DOHH2 (cell line): ENCODE data around the gene ATP6V0E1.

Experiments used
- EZH2phosphoT487 ChIP-seq: fragments of 200-600 bp; sonication (generic); IDR thresholded peaks from 2 replicates; pipeline ENCODE4 v1.6.1; 2017; ENCODE audit warnings: borderline replicate concordance, mild to moderate bottlenecking, antibody characterized with exemption, low read length, moderate library complexity, mixed read lengths
- TF ChIP-seq, protein P1 (sequence below): fragments of 200-600 bp; sonication (generic); IDR thresholded peaks from one replicate; pipeline ENCODE4 v1.5.1; 2014; ENCODE audit warnings: antibody characterized with exemption, mild to moderate bottlenecking, low read depth, low read length; ENCODE audit not compliant: poor library complexity, severe bottlenecking

DNA sequence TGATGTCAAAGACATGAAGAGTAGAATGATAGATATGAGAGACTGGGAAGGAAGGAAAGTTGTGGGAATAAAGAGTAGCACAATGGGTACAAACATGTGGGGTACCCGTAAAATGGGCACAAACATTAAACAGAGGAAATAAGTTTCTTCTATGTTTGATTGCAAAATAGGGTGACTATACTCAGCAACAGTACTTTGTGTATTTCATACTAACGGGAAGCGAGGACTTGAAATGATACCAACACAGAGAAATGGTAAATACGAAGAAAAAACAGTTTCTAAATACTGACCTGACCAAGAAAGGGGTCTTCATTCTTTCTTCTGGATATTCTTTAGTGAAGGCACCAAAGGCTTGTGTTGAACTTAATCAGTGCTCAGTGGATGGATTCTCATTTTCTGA is 31.1 kb downstream of the ATP6V0E1 start:
- TF ChIP-seq, protein P1, sequence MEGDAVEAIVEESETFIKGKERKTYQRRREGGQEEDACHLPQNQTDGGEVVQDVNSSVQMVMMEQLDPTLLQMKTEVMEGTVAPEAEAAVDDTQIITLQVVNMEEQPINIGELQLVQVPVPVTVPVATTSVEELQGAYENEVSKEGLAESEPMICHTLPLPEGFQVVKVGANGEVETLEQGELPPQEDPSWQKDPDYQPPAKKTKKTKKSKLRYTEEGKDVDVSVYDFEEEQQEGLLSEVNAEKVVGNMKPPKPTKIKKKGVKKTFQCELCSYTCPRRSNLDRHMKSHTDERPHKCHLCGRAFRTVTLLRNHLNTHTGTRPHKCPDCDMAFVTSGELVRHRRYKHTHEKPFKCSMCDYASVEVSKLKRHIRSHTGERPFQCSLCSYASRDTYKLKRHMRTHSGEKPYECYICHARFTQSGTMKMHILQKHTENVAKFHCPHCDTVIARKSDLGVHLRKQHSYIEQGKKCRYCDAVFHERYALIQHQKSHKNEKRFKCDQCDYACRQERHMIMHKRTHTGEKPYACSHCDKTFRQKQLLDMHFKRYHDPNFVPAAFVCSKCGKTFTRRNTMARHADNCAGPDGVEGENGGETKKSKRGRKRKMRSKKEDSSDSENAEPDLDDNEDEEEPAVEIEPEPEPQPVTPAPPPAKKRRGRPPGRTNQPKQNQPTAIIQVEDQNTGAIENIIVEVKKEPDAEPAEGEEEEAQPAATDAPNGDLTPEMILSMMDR, result no peak
- TF ChIP-seq EZH2phosphoT487, result no peak
